Activated CD4-positive, alpha-beta T cell treated with anti-CD3 and anti-CD28 coated beads, Interleukin-2, amount 50 U/mL, for 48 hours (primary cell): Measurements from ENCODE around the gene RBMS3.
"Not testable (repeated sequence)": the region's sequence is repeated elsewhere in the genome, so short reads cannot be mapped to it uniquely, and the experiment has no call there.

Source experiments
- DNase-seq, 2 experiments: peaks; one replicate each; pipeline ENCODE4 v3.0.0-alpha.2; 2020

The RBMS3 gene

DNA sequence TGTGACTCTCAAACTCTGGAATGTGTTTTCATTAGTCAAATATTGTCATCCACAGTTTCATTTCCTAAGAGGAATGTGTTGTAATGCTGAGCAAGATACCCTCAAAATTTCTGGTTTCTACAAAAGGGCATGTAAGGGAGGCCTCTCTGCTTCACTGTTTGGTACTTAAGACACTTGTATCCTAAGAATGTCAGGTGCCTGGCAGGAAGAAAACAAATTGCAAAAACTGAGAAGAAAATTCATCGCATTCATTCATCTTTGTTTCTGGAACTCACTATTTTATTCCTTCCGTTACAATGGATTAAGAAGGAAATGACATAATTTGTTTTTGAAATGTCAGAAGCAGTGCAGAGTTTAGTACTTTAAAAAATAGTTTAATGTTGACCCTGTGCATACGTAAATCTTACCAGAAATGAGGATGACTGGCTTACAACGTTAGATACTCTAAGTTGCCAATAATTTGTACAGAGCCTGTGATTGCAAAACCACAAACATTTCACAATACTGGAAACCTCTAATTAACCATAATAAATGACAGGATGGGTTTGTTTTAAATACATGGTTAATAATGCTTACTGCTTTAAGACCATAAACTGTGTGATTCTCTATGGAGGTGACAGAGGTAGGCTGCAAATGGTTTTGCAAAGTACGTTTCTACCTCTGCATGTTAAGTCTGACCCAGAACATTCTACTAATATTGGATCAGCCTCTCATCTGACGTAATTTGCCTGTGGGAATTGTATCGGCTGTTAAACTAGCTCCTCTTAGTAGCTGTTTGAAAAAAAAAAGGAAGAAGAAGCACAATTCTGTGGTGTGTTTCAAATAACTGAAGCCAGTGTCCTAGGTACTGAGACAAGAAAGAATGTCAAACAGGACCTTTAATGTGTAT lies 477.8 kb downstream of the RBMS3 start:
- DNase-seq: no peak

DNA sequence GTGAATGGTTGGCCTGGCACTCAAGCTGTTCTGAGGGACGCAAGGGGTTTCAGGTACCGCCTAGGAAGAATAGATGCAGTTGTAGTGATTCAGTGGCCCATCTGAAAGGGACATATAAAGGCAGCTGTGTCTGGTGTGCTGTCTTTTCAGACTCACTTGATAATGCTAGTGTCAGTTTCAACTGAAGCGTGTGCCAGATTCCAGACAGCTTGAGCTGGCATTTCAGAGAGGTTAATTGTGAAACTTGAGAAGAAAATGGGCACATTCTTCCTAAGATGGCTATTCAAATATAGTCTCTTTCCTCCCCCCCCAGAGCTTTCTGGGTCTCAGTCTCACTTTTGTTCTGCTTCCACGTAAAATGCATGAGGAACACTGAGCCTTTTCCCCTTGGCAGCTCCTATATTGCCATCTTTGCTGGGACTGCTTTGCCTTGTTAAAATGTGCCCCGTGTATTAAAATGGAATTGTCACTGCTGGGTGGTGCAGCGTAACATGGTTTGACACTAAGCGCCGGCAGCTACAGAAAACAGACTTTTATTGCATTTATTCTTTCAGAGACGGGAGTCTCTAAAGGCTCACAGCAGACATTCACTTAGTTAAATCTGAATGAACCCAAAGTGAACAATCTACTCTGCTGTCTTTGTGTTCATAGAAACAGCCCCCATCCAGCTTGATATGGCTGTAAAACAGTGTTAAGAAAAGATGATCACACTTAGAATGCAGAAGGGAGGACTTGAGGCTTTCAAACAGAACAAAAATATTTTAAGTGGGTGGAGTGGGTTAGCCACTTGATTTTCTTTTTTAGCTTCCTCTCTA lies 478.7 kb downstream of the RBMS3 start:
- DNase-seq: no peak

DNA sequence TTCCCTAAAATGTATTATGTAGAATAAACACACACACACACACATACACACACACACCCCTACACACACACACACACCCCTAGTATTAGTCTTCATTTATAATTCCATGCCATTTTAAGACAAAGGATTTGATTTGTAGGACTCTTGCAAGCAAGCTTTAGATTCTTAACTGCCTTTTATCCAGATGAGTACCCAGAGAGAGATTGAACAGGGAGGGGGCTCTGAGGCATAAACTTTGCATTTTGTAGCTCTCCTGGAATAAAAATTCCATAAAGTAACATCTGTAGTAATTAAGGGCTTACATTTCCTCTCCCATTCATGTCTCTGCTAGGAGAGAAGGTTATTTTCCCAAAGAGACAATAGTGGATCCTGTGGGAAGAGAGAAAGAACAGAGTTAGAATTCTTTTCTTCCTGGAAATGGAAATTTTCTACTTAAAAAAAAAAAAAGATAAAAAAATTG lies 479.4 kb downstream of the RBMS3 start:
- no peak for DNase-seq

DNA sequence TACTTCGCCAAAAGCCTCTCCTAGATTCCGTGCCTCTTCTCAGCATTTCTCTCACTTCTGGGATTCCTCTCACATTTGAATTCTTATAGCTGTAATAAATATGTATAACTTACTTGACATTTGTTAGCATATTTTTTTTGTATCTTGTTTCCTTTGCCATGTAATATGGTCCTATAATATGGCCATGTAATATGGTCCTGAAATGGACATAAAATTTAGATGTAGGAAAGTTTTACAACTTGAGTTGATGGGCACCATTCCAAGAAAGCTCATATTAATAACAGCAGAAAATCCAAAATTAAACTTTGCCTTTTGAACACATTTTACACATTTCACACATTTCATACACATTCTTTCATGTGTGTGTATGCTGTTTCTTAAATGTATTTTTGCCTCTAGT lies 480.6 kb downstream of the RBMS3 start:
- no peak for DNase-seq

DNA sequence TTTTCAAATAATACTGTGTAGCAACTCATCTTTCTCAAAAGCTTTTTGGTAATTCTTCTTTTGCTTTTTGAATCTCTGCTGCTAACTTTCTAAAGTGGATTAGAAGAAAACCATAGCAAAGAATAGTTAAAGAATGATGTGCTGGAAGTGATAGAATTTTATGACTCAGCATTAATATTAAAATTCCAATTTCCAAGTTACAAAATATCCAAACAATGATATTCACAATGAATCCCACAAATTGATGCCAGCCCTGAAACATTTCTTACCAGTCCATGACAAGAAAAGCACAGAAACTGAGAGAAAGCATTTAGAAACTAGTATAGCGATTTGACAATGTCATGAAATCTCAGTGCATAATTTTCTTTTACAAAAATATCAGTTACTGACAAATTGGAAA lies 482.2 kb downstream of the RBMS3 start:
- no peak for DNase-seq

DNA sequence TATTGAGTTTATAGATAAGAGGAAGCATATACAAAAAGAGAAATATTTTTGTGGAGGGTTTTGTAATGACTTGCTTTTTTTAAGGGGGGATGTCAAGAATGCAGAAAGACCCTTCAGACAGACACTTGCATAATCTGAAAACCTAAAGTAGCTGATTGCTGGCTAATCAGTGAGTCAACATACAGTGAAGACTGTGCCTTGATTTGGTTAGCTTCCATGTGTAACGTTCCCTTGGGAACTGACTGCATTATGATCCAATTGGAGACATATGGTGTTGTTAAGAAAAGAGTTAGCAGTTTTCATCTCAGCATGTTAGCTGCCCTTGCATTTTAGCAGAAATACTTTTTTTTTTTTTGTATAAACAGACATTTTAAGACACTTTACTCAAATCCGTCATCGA lies 483.2 kb downstream of the RBMS3 start:
- no peak for DNase-seq

DNA sequence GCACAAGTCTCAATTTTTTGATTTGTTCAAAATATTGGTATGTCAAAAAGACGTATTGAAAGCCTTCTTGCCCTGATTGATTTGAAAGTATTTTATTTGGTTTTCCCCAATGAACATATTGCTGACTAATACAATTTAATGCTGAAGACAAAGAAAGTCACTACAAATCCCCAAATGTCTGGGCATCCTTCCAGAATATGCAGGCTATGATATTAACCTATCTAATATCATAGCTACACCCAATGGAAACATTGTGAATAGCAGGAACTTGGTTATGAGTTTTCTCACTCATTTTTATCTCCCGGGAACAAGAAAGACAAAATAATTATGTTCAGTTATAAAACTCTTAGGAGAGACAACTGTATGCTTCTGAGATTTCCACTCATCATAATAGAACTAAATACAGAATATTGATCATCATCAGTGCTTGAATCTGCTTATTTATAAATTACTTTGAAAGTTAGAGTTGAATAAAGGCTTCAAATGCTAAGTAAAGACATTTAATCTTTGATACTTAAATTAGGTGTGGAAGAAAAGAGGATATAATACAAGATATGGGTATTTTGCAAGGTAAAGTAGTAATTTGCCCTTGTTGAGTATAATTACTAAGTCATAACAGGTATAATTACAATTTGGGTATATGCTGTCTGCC lies 483.9 kb downstream of the RBMS3 start:
- no peak for DNase-seq

DNA sequence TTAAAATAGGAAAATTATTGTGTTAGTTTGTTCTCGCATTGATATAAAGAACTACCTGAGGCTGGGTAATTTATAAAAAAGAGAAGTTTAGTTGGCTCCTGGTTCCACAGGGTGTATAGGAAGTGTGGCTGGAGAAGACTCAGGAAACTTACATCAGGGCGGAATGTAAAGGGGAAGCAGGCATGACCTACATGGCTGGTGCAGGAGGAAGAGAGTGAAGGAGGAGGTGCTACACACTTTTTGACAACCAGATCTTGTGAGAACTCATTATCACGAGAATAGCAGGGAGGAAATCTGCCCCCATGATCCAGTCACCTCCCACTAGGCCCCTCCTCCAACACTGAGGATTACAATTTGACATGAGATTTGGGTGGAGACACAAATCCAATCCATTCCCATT lies 490.7 kb downstream of the RBMS3 start:
- DNase-seq: no peak

DNA sequence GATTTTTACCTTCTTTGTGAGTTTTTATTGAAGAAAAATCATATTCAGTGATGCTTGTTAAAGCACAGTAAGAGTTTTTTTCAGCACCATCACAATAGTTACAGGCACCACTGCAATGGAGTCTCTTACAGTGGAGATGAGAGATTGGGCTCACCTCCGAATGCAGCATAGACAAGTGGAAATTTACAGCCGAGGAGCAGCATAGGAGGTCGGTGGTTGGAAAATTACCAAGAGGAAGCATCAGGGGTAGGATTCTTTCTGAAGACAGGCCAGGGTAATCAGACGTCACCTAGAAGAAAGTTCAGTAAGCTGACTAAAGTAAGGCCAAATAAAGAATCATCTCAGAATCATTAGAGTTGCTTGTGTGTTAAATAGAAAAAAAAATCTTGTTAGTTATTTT lies 491.6 kb downstream of the RBMS3 start:
- no peak for DNase-seq

DNA sequence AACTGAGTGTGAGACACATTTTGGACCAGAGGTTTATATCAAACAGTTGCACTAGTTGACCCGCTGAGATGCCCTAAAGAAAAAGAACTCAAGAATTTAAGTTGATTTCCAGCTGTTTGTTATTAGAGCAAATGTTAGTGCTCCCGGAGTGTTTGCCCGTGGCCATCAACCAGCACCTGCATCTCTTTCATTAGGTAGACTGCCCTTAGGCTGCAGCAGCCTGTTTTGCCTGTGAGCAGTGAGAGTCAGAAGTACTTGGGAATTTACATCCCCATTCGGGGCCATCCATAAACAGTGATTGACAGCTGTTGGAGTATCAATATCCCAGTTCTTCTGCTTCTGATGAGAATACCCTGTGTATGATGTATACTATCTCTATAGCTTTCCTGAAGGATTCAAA lies 492.6 kb downstream of the RBMS3 start:
- DNase-seq: no peak

DNA sequence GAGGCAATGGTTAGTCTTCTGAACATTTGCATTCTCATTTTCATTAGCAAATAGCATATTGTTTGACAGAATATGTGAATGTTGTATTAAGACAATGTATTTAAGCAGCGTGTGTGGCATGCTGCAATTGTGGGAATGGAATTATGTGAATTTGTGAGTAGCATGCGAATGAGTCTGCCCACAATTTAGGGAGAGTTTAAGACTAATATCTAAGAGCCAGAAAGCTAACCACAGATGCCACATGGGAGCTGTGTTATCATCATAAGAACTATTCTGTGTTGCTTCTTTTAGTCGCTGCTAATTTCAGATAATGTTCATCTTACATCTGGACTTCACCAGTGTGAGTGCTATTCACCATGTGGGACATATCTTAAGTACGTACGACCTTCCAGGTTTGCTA lies 494.5 kb downstream of the RBMS3 start:
- no peak for DNase-seq

DNA sequence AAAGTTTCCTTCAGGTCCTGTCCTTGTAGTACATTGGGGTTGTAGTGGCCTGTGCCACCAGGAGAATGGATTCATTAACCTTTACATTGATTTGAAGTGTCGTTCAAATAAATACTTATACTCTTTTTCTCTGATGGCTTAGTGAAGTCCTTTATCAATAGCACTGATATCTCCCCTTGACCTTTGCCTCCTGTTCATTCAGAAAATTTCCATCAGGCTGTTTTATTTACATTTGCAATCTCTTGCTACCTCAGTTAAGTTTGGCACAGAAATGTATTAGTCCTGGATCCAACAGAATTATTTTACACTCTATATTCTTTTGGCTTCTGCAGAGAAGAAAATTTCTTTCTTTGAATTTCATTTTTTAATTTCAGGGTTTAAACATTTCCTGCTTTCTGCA lies 497.0 kb downstream of the RBMS3 start:
- no peak for DNase-seq

DNA sequence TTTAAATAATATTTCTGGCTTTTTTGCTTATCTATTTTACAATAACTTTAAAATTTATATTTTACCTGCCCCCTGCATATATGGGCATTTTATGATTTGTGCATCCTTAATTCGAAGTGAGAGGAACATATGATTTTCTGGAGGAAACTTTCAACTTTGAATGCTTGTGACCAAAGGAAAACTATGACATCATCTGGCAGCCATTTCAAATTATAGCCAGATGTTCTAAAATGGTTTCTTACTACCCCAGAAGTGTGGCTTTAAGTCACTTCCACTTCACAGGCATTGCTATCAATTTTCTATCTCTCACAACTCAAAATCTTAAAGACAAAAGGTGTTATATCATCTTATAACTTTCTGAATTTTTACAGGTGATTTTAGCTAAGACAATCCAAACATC lies 508.8 kb downstream of the RBMS3 start:
- no peak for DNase-seq

DNA sequence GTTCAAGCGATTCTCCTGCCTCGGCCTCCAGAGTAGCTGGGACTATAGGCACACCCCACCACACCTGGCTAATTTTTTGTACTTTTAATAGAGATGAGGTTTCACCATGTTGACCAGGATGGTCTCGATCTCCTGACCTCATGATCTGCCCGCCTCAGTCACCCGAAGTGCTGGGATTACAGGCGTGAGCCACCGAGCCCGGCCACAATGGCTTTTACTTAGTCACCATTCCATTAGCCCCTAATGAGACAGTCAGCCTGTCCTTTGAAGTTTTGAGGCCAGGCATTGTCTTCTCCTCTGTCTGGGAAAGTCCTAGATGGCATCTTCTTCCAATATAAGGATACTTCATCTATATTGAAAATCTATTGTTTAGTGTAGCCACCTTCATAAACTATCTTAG lies 515.9 kb downstream of the RBMS3 start:
- no peak for DNase-seq

DNA sequence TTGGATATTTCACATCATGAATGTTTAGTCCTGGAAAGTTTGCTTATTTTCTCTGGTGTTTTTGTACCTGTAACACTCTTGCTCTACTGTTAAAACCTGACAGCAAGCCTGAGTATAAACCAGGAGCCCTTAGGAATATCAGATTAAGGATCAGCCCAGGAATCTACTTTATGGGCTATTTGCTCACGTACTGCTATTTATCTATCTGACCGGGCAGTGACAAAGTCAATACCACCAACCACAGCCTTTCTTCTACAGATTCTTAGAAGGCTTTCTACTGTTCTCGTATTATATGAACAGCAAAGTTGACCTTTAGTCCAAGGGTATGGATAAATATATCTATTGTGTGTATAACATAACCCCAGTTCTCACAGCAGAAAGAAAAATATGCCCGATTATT lies 521.2 kb downstream of the RBMS3 start:
- no peak for DNase-seq

DNA sequence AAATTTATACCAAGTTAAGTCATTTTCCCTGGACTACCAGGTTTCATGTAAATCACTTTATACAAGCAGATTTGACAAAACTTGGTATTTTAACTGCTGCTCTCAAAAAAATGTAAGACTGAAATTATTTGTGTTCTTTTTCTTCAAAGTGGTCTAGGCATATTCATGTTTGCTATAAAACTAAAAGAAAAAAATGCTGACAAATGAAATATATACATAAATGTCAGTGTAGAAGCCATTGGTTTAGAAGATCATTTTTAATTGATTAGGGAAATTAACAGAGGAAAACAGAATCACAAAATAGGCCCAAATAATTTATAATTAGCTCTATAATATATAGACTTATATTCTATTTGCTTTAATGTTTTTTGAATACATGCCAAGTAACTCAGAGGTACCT lies 523.2 kb downstream of the RBMS3 start:
- no peak for DNase-seq

DNA sequence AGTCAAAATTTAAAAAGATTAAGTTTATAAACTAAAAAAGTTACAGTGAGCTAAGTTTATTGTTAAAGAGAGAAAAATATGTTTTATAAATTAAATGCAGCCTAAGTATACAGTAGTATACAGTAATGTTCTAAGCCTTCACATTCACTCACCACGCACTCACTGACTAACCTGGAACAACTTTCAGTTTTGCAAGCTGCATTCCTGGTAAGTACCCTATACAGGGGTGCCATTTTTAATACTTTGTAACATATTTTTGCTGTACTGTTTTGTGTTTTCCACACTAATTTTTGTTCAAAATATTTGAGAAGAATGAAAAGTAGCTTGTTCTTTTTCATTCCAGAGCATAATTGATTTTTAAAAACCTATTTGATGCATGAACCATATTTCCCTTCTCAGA lies 524.9 kb downstream of the RBMS3 start:
- DNase-seq: no peak

DNA sequence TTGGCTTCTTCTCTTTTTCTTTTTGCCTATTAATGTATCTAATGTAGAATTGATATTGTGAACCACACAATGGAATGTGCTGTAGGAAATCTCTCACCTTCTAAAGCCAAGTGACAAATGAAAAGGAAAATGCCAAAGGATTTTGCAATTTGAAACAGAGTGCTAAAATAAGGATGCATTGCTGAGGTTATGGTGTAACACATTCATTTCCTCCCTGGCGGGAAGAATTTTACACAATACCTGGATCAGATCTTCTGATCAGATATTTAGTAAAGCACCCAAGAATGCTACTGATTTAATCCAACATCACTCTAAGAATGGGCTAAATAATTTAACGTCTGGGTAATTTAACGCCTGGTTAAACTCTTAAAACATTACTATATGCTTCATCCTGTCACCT lies 527.5 kb downstream of the RBMS3 start:
- not testable (repeated sequence) for DNase-seq

DNA sequence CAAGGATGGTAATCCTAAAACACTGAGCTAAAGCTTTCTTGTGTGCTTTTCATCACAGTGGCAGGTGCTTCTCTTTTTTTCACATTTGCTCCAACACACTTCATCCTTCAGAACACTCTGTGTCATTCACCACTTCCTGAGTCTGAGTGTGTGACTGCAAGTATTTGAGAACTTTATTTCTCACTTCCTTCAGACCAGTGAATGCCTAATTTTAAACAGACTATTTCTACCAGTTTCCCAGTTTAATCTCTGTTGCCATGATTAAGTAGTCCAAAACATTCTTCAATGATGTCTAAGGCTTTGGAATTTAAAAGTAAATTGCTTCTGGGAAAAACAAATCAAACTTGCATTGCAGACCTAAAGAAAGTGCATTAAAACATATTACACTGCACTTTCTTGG lies 541.2 kb downstream of the RBMS3 start:
- no peak for DNase-seq

DNA sequence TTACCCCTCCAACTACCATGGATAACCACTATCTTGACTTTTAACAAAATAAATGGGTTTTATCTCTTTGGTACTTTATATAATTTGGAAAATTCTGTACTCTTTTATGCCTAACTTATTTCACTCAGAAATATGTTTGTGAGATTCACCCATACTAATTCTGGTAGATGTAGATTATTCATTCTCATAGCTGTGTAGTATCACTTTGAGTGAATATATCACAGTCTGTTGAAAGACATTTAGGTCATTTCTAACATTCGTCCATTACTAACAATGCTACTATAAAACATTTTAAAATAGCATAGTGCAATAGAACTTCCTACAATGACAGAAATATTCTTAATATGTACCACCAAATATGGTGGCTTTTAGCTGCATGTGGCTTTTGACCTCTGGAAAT lies 542.4 kb downstream of the RBMS3 start:
- no peak for DNase-seq

DNA sequence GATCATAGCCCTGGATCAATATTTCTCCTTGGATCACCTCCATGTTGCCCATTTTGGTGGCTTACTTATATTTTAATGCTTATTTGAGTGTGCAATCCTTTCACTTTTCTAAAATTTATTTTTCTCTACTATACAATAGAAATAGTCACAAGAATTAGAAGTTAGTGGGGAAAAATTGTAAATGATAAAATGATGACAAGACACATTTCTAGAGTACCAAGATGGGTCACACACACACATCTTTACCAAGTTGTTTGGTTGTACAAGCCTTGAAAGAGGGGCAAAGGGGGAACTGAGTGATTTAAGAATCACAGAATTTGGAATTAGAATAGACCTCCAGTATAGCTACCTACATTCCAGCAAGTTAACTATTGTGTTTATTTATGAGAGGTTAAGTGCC lies 545.8 kb downstream of the RBMS3 start:
- no peak for DNase-seq

DNA sequence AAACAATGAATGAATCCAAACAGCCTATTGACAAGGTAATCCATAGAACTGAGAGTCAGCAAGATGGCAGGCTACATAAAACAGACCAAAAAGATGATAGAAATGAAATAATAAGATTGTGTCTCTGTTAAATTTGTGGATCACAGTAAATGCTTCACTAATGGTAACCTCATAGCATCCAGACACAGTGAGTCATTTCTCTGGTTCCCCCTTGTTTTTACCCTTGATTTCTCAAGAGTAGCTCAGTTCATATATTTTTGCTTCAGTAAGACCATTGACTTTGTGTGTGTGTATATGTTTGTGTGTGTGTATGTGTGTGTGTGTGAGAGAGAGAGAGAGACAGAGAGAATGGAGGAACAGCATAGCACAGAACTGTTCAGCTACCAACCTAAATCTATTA lies 546.9 kb downstream of the RBMS3 start:
- DNase-seq: no peak

DNA sequence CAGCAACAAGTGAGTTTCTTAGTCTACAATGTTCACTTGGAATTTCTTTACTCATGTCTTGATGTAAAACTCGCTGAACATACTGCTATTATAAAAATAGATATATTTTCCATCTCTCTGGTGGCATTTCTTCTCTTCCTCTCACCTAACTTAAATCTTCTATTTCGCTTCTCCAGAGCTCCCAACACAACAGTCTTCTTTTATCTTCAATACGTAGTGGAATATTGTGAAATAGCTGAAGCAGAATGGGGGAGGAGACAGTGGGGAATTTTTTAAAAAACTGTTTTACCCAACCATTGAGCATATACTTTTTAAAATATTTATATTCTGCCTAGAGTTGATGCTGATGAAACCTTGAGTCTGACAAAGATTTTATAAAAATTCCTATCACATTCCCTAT lies 548.5 kb downstream of the RBMS3 start:
- no peak for DNase-seq

DNA sequence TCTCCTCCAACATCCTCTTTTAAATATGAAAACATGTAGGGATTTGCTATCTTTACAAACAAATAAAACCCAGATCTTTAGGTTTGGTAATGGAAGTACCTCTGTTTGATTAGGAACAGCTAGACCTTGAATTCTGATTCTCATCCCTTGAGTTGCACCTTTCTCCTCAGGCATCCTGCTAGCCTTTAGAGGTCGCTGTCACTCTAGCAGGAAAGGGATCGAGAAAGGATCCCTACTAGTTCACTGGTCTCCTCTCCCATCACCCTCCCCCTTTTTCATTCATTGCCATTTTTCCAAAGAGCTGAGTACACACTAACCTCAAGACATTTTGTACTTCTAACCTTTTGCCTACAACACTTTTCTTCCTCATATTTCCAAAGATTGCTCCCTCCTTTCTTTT lies 569.8 kb downstream of the RBMS3 start:
- DNase-seq: no peak
